HCT116 (cell line): ENCODE results near the gene GBE1. TPM values are rescaled to one million over a fixed set of nuclear protein-coding genes. Genes with fewer than 3 reads are reported as not detected.

Experiments used
- ATAC-seq: fragments of 200-7000 bp; cut with Tn5 transposase; 2 replicates; pipeline ENCODE4 v1.9.1; 2020; ENCODE audit warnings: mild to moderate bottlenecking, moderate library complexity
- Bru-seq: library from RNA; stranded (reverse); fragments of 400-500 nt; gene quantifications from one replicate; lab custom pipeline; 2021; lab: Mats Ljungman, UMichigan
- BruChase-seq, 2 experiments: library from RNA; stranded (reverse); fragments of 400-500 nt; gene quantifications; one replicate each; lab custom pipeline; 2021; lab: Mats Ljungman, UMichigan
- BruUV-seq: library from RNA; stranded (reverse); fragments of 400-500 nt; replicated peaks from 2 replicates; lab custom pipeline; 2021; lab: Mats Ljungman, UMichigan
- CTCF ChIA-PET: fragments of 300-600 bp; sonication (Branson Sonifier 250); formaldehyde crosslinking; loops from one replicate; lab custom pipeline; 2021; ENCODE audit warnings: antibody characterized with exemption; lab: Charles Lee
- POLR2A ChIA-PET: fragments of 300-600, 350-600 bp; sonication (Branson Sonifier 250); formaldehyde crosslinking; loops from one replicate; lab custom pipeline; 2021; ENCODE audit warnings: antibody characterized with exemption; lab: Charles Lee
- RAD21 ChIA-PET, 2 experiments: fragments of 300-600 bp; sonication (Branson Sonifier 250); formaldehyde crosslinking; loops; one replicate each; lab custom pipeline; 2023; ENCODE audit warnings: low total read pairs in 2 of 2; ENCODE audit not compliant: uncharacterized antibody in 2 of 2, unreplicated experiment in 2 of 2, low non-redundant PET in 1 of 2; lab: Charles Lee
- DNase-seq: peaks from one replicate; pipeline ENCODE4 v3.0.0-alpha.2; 2010; ENCODE audit warnings: low read depth, low spot score
- H2AFZ ChIP-seq: fragments of 200-600 bp; shearing (Covaris generic), sonication (generic); 2 replicates; pipeline ENCODE4 v1.6.1; 2017; ENCODE audit warnings: low read depth, mixed run types, mixed read lengths, antibody characterized with exemption, low read length; ENCODE audit not compliant: poor library complexity, severe bottlenecking
- H3K27ac ChIP-seq: 2 replicates; pipeline ENCODE4 v1.5.1; 2012; ENCODE audit warnings: low read depth, low read length
- H3K27me3 ChIP-seq: fragments of 200-600 bp; sonication (generic); 2 replicates; pipeline ENCODE4 v1.6.1; 2016; ENCODE audit warnings: mixed run types, low read length, mixed read lengths; ENCODE audit not compliant: insufficient read depth
- H3K36me3 ChIP-seq, 2 experiments: fragments of 200-500 bp in 1 of 2; fragments of 200-600 bp in 1 of 2; sonication (Bioruptor generic) in 1 of 2; sonication (generic) in 1 of 2; 2 replicates each; pipeline versions ENCODE4 v1.5.1 to v1.6.1; 2014 to 2016; ENCODE audit warnings: low read length in 2 of 2, inconsistent platforms in 1 of 2, mixed read lengths in 1 of 2, mixed run types in 1 of 2; ENCODE audit not compliant: insufficient read depth in 2 of 2, control insufficient read depth in 1 of 2
- H3K4me1 ChIP-seq, 2 experiments: fragments of 200-600 bp in 1 of 2; sonication (generic) in 1 of 2; 2 replicates each; pipeline versions ENCODE4 v1.5.1 to v1.6.1; 2012 to 2017; ENCODE audit warnings: low read length in 2 of 2, inconsistent platforms in 1 of 2, mild to moderate bottlenecking in 1 of 2, mixed read lengths in 1 of 2, mixed run types in 1 of 2, moderate library complexity in 1 of 2; ENCODE audit not compliant: insufficient read depth in 2 of 2, control insufficient read depth in 1 of 2
- H3K4me2 ChIP-seq: fragments of 200-600 bp; sonication (generic); 2 replicates; pipeline ENCODE4 v1.6.1; 2017; ENCODE audit warnings: mixed run types, low read length, mixed read lengths
- H3K4me3 ChIP-seq, 2 experiments: fragments of 200-600 bp in 1 of 2; sonication (generic) in 1 of 2; replicated peaks in 1 of 2; 2 replicates each; pipeline ENCODE4 v1.5.1; 2011 to 2016; ENCODE audit warnings: low read length in 2 of 2, control low read depth in 1 of 2, low read depth in 1 of 2, mild to moderate bottlenecking in 1 of 2, mixed read lengths in 1 of 2, mixed run types in 1 of 2
- H3K79me2 ChIP-seq: fragments of 200-600 bp; sonication (generic); 2 replicates; pipeline ENCODE4 v1.6.1; 2017; ENCODE audit warnings: mild to moderate bottlenecking, mixed run types, low read length, moderate library complexity, mixed read lengths; ENCODE audit not compliant: insufficient read depth
- H3K9ac ChIP-seq: fragments of 200-600 bp; sonication (generic); 2 replicates; pipeline ENCODE4 v1.6.1; 2016; ENCODE audit warnings: low read length, mixed read lengths
- H3K9me2 ChIP-seq: fragments of 200-600 bp; sonication (generic), shearing (Covaris generic); 2 replicates; pipeline ENCODE4 v1.6.1; 2017; ENCODE audit warnings: mixed run types, mild to moderate bottlenecking, moderate library complexity; ENCODE audit not compliant: insufficient read depth
- H3K9me3 ChIP-seq, 2 experiments: fragments of 200-500 bp in 1 of 2; fragments of 200-600 bp in 1 of 2; sonication (Bioruptor generic) in 1 of 2; sonication (generic) in 1 of 2; 2 replicates each; pipeline ENCODE4 v1.6.1; 2014 to 2017; ENCODE audit warnings: low read length in 2 of 2, mixed read lengths in 2 of 2, inconsistent platforms in 1 of 2, low read depth in 1 of 2, mild to moderate bottlenecking in 1 of 2, mixed run types in 1 of 2, moderate library complexity in 1 of 2; ENCODE audit not compliant: control insufficient read depth in 1 of 2, insufficient read depth in 1 of 2
- H4K20me1 ChIP-seq: fragments of 200-600 bp; sonication (generic), shearing (Covaris generic); 2 replicates; pipeline ENCODE4 v1.6.1; 2017; ENCODE audit warnings: mixed run types, mild to moderate bottlenecking, moderate library complexity; ENCODE audit not compliant: insufficient read depth
- CBX3 ChIP-seq: IDR thresholded peaks from 2 replicates; pipeline ENCODE4 v1.6.1; 2012; ENCODE audit warnings: low read depth
- EGR1 ChIP-seq: IDR thresholded peaks from 2 replicates; pipeline ENCODE4 v1.6.1; 2012; ENCODE audit warnings: low read depth
- ELF1 ChIP-seq: IDR thresholded peaks from 2 replicates; pipeline ENCODE4 v1.6.1; 2012; ENCODE audit warnings: low read depth, borderline replicate concordance
- EZH2phosphoT487 ChIP-seq: fragments of 200-600 bp; IDR thresholded peaks from 2 replicates; pipeline ENCODE4 v1.6.1; 2018; ENCODE audit warnings: antibody characterized with exemption, borderline replicate concordance
- JUND ChIP-seq: IDR thresholded peaks from 2 replicates; pipeline ENCODE4 v1.6.1; 2012
- RAD21 ChIP-seq: IDR thresholded peaks from 2 replicates; pipeline ENCODE4 v1.6.1; 2012; ENCODE audit warnings: low read depth, mild to moderate bottlenecking
- SP1 ChIP-seq: IDR thresholded peaks from 2 replicates; pipeline ENCODE4 v1.6.1; 2012; ENCODE audit warnings: low read depth
- SRF ChIP-seq: IDR thresholded peaks from 2 replicates; pipeline ENCODE4 v1.6.1; 2012; ENCODE audit warnings: low read depth
- YY1 ChIP-seq: IDR thresholded peaks from 2 replicates; pipeline ENCODE4 v1.6.1; 2011; ENCODE audit warnings: low read length, low read depth, moderate library complexity, mild to moderate bottlenecking; ENCODE audit not compliant: insufficient replicate concordance; ENCODE audit errors: extremely low read depth
- ZNF274 ChIP-seq: fragments of 200-500 bp; sonication (Bioruptor generic); IDR thresholded peaks from 2 replicates; pipeline ENCODE4 v1.6.1; 2014; ENCODE audit warnings: mild to moderate bottlenecking, low read depth, low read length, inconsistent platforms
- intact Hi-C: fragments of 100-400 bp; cut with micrococcal nuclease; formaldehyde crosslinking; loops from 2 replicates; pipeline ENCODE4 v1.10.0; 2022
- long read RNA-seq: library from polyadenylated mRNA; unstranded; transcript quantifications from one replicate; pipeline ENCODE4 v2.0.0, GENCODE V29; 2021; ENCODE audit not compliant: unreplicated experiment
- polyA plus RNA-seq: library from polyadenylated mRNA; unstranded; fragments of >200 nt; gene quantifications from 2 replicates; pipeline ENCODE4 v1.2.1, GENCODE V29; 2012; ENCODE audit warnings: missing spikeins
- total RNA-seq: library from RNA; stranded (reverse); gene quantifications from one replicate; pipeline ENCODE4 v1.2.1, GENCODE V29; 2021; ENCODE audit not compliant: unreplicated experiment
- TF ChIP-seq, protein P1 (sequence below): IDR thresholded peaks from 2 replicates; pipeline ENCODE4 v1.6.1; 2012; ENCODE audit warnings: low read depth
- TF ChIP-seq, protein P2 (sequence below), 3 experiments: fragments of 200-600 bp in 1 of 3; sonication (generic) in 1 of 3; IDR thresholded peaks in 2 of 3; conservative IDR thresholded peaks in 1 of 3; 2 replicates each; pipeline ENCODE4 v1.5.1; 2012 to 2017; ENCODE audit warnings: low read depth in 2 of 3, low read length in 2 of 3, antibody characterized with exemption in 1 of 3, borderline replicate concordance in 1 of 3, control low read depth in 1 of 3, mild to moderate bottlenecking in 1 of 3, mixed read lengths in 1 of 3, mixed run types in 1 of 3, moderate library complexity in 1 of 3; ENCODE audit not compliant: insufficient read depth in 1 of 3
- TF ChIP-seq, protein P3 (sequence below): IDR thresholded peaks from 2 replicates; pipeline ENCODE4 v1.6.1; 2012
- TF ChIP-seq, protein P4 (sequence below): IDR thresholded peaks from 2 replicates; pipeline ENCODE4 v1.6.1; 2011; ENCODE audit warnings: mild to moderate bottlenecking, low read length, moderate library complexity; ENCODE audit not compliant: insufficient replicate concordance; ENCODE audit errors: extremely low read depth

The GBE1 gene
- 27.7 TPM for total RNA-seq
- polyA plus RNA-seq = 25.4 and 31.4 TPM in 2 replicates
- percentile 70 among the genes with signal in this experiment for Bru-seq, nascent RNA
- percentile 60 among the genes with signal in this experiment for BruChase-seq, experiment 1, labeled RNA remaining after a 6-hour chase
- BruChase-seq, experiment 2, labeled RNA remaining after a 2-hour chase = percentile 54 among the genes with signal in this experiment
- long read RNA-seq, transcript GBE1-201 (16 exons, 3,461 nt) = major isoform, 106 of 120 reads
- long read RNA-seq, partial matches to known transcripts = 7 of 120 reads
- long read RNA-seq, other reads (novel, unspliced or antisense) = 7 of 120 reads

DNA sequence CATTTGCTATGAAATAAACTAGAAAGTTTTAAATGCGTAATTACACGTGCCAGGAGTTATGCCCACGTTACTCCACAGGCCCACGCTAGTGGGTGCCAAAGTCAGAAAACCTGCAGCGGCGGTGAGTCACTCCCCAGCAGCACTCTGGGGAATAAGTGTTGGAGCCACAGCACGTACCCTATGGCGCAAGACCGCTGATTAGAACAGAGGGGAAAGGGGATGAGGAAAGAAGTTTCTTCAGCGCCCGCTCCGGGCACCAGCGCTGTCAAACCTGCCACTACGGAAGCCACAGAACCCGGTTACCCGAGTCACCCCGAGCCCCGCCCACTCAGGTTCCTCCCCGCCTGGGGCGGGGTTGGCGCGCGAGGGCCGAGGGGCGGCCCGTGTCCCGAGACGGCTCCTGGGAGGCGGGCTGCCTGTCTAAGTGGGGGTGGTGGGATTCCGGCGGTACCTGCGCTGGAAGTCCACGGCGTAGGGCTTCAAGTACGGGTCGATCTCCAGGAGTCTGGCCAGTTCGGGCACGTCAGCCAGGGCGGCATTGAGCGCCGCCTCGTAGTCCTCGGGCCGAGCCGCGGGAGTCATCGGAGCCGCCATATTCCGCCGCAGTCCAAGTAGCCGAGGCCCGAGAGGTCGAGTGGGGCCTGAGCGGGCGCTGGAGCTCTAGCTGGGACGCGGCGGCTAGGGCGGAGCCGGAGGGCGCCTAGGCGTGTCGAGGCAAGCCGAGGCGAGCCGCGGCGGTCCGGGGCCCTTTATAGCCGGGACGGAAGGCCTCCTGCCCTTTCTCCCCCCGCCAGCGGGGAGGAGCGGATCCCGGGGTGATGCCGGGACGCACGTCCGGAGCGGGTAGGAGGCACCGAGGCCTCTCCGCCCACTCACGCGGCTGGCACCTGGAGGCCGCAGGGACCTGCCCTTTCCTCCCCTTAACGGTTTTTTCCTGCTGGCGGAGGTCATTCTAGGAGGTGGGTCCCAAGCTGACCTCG is at the start of gene GBE1:
TSS of gene GBE1 (minus strand) at position 722 of the 980 bp plus-strand sequence. CDS start at position 594, 128 bp downstream.
- RAD21 ChIA-PET = no interaction called here
- Histone ChIP-seq H3K4me1 (peaks cover 13 to 20% of the 10 kb centered on the region in 2 experiments), H3K9me3 (no peaks in the 10 kb centered on the region), H3K27ac (peak within 1 kb of the TSS; percentile 96), H3K4me3 (peak within 1 kb of the TSS; percentile 64 to 68), H3K27me3 (no peaks in the 10 kb centered on the region), H3K79me2 (peaks cover 11% of the 10 kb centered on the region; the same call in 1 of the 2 replicates), H2AFZ (no peak within 1 kb of the TSS), H3K9ac (peak within 1 kb of the TSS; percentile 81), H3K36me3 (no peaks in the 10 kb centered on the region), H3K9me2 (no peaks in the 10 kb centered on the region), H4K20me1 (no peaks in the 10 kb centered on the region), H3K4me2 (peak within 1 kb of the TSS; percentile 84)
- BruUV-seq = TSS peak; percentile 81
- ATAC-seq (peak; percentile 90), DNase-seq (peak; percentile 71)
- POLR2A ChIA-PET = interaction anchor here (1.6 to 2.0 kb wide), 2 partner anchors 12 to 17 kb away, joined by 5 to 6 read pairs; no protein-coding TSS in a partner anchor
- intact Hi-C loops = loop anchor here (2.0 kb wide), 1 partner anchor 14 kb away; no protein-coding TSS in a partner anchor
- CTCF ChIA-PET = no interaction called here
- no peak for TF ChIP-seq RAD21
- peak; percentile 49 for TF ChIP-seq YY1
- no peak for TF ChIP-seq EZH2phosphoT487
- TF ChIP-seq, protein P1, sequence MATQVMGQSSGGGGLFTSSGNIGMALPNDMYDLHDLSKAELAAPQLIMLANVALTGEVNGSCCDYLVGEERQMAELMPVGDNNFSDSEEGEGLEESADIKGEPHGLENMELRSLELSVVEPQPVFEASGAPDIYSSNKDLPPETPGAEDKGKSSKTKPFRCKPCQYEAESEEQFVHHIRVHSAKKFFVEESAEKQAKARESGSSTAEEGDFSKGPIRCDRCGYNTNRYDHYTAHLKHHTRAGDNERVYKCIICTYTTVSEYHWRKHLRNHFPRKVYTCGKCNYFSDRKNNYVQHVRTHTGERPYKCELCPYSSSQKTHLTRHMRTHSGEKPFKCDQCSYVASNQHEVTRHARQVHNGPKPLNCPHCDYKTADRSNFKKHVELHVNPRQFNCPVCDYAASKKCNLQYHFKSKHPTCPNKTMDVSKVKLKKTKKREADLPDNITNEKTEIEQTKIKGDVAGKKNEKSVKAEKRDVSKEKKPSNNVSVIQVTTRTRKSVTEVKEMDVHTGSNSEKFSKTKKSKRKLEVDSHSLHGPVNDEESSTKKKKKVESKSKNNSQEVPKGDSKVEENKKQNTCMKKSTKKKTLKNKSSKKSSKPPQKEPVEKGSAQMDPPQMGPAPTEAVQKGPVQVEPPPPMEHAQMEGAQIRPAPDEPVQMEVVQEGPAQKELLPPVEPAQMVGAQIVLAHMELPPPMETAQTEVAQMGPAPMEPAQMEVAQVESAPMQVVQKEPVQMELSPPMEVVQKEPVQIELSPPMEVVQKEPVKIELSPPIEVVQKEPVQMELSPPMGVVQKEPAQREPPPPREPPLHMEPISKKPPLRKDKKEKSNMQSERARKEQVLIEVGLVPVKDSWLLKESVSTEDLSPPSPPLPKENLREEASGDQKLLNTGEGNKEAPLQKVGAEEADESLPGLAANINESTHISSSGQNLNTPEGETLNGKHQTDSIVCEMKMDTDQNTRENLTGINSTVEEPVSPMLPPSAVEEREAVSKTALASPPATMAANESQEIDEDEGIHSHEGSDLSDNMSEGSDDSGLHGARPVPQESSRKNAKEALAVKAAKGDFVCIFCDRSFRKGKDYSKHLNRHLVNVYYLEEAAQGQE = no peak
- TF ChIP-seq, protein P2, sequence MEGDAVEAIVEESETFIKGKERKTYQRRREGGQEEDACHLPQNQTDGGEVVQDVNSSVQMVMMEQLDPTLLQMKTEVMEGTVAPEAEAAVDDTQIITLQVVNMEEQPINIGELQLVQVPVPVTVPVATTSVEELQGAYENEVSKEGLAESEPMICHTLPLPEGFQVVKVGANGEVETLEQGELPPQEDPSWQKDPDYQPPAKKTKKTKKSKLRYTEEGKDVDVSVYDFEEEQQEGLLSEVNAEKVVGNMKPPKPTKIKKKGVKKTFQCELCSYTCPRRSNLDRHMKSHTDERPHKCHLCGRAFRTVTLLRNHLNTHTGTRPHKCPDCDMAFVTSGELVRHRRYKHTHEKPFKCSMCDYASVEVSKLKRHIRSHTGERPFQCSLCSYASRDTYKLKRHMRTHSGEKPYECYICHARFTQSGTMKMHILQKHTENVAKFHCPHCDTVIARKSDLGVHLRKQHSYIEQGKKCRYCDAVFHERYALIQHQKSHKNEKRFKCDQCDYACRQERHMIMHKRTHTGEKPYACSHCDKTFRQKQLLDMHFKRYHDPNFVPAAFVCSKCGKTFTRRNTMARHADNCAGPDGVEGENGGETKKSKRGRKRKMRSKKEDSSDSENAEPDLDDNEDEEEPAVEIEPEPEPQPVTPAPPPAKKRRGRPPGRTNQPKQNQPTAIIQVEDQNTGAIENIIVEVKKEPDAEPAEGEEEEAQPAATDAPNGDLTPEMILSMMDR (IDR thresholded peaks at IDR 0.05 in 2 of 3, conservative IDR thresholded peaks at IDR 0.05 in 1 of 3; ENCODE audit: borderline replicate concordance in 1 of 3, insufficient read depth in 1 of 3, low read depth in 2 of 3, low read length in 2 of 3) = peak in 2 of 3 experiments; percentile 8 to 36; a peak in 2 of 6 replicates
- no peak for TF ChIP-seq ZNF274
- peak; percentile 90 for TF ChIP-seq EGR1
- TF ChIP-seq SRF = peak; percentile 64; the same call in 1 of the 2 replicates
- peak; percentile 64; the same call in 1 of the 2 replicates for TF ChIP-seq CBX3
- TF ChIP-seq, protein P3, sequence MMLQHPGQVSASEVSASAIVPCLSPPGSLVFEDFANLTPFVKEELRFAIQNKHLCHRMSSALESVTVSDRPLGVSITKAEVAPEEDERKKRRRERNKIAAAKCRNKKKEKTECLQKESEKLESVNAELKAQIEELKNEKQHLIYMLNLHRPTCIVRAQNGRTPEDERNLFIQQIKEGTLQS = no peak
- peak; percentile 61 for TF ChIP-seq JUND
- no peak; the same call in 1 of the 2 replicates for TF ChIP-seq ELF1
- peak; percentile 8 for TF ChIP-seq SP1
- TF ChIP-seq, protein P4, sequence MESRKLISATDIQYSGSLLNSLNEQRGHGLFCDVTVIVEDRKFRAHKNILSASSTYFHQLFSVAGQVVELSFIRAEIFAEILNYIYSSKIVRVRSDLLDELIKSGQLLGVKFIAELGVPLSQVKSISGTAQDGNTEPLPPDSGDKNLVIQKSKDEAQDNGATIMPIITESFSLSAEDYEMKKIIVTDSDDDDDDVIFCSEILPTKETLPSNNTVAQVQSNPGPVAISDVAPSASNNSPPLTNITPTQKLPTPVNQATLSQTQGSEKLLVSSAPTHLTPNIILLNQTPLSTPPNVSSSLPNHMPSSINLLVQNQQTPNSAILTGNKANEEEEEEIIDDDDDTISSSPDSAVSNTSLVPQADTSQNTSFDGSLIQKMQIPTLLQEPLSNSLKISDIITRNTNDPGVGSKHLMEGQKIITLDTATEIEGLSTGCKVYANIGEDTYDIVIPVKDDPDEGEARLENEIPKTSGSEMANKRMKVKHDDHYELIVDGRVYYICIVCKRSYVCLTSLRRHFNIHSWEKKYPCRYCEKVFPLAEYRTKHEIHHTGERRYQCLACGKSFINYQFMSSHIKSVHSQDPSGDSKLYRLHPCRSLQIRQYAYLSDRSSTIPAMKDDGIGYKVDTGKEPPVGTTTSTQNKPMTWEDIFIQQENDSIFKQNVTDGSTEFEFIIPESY = no peak
